Nephron (organoid): ENCODE data around the gene C6orf47.
A peak's percentile ranks its signal among the peaks of the same experiment; 100 is the strongest.

Experiments
- H3K27ac Mint-ChIP-seq, 3 experiments: 2 replicates each; pipeline ENCODE4 v1.8.0; 2020; ENCODE audit warnings: mixed read lengths in 3 of 3, mild to moderate bottlenecking in 2 of 3, moderate library complexity in 1 of 3
- H3K27me3 Mint-ChIP-seq: 2 replicates; pipeline ENCODE4 v1.8.0; 2021; ENCODE audit warnings: low read depth, mild to moderate bottlenecking, moderate library complexity, mixed read lengths
- H3K36me3 Mint-ChIP-seq: 2 replicates; pipeline ENCODE4 v1.8.0; 2020; ENCODE audit warnings: low read depth, mixed read lengths
- H3K4me1 Mint-ChIP-seq: 2 replicates; pipeline ENCODE4 v1.8.0; 2020; ENCODE audit warnings: mixed read lengths
- H3K4me3 Mint-ChIP-seq, 3 experiments: 2 replicates each; pipeline ENCODE4 v1.8.0; 2020; ENCODE audit warnings: mild to moderate bottlenecking in 3 of 3, mixed read lengths in 3 of 3, moderate library complexity in 2 of 3
- H3K9me3 Mint-ChIP-seq: 2 replicates; pipeline ENCODE4 v1.8.0; 2020; ENCODE audit warnings: mixed read lengths
- CTCF ChIP-seq, 3 experiments: fragments of 200-600 bp; sonication (generic); IDR thresholded peaks; one replicate each; pipeline ENCODE4 v1.5.0; 2021; ENCODE audit warnings: antibody characterized with exemption in 3 of 3; ENCODE audit not compliant: unreplicated experiment in 3 of 3

The C6orf47 gene

GRCh38 chr6:31652925-31653724 lies 7.5 kb downstream of the C6orf47 start:
- H3K27ac Mint-ChIP-seq, result peak overlapping the region; percentile 100
- H3K4me1 Mint-ChIP-seq, result peaks cover 50% of the 10 kb centered on the region
- no peaks in the 10 kb centered on the region for H3K9me3 Mint-ChIP-seq
- peak overlapping the region; percentile 91 to 93 (median 93) for H3K4me3 Mint-ChIP-seq
- H3K36me3 Mint-ChIP-seq, result peaks cover 43% of the 10 kb centered on the region
- no peaks in the 10 kb centered on the region for H3K27me3 Mint-ChIP-seq
- TF ChIP-seq CTCF (IDR thresholded peaks at IDR 0.05; ENCODE audit: unreplicated experiment in 3 of 3), result no peak

- TF ChIP-seq CTCF (IDR thresholded peaks at IDR 0.05; ENCODE audit: unreplicated experiment in 3 of 3), result no peak
- H3K36me3 Mint-ChIP-seq, result peaks cover 55% of the 10 kb centered on the region
- H3K27ac Mint-ChIP-seq, result peak overlapping the region; percentile 100
- H3K9me3 Mint-ChIP-seq, result no peaks in the 10 kb centered on the region
- H3K4me3 Mint-ChIP-seq, result peak overlapping the region; percentile 91 to 93 (median 93)
- peaks cover 43% of the 10 kb centered on the region for H3K4me1 Mint-ChIP-seq
- no peaks in the 10 kb centered on the region for H3K27me3 Mint-ChIP-seq
Measured at GRCh38 chr6:31651602-31652191, 8.9 kb downstream of the C6orf47 start.

- no peaks in the 10 kb centered on the region for H3K27me3 Mint-ChIP-seq
- H3K9me3 Mint-ChIP-seq, result no peaks in the 10 kb centered on the region
- H3K4me3 Mint-ChIP-seq, result no peak overlapping the region
- no peak for TF ChIP-seq CTCF (IDR thresholded peaks at IDR 0.05; ENCODE audit: unreplicated experiment in 3 of 3)
- no peak overlapping the region for H3K27ac Mint-ChIP-seq
- H3K36me3 Mint-ChIP-seq, result peaks cover 77% of the 10 kb centered on the region
- peaks cover 10% of the 10 kb centered on the region for H3K4me1 Mint-ChIP-seq
Measured at GRCh38 chr6:31645325-31645724, 15.3 kb downstream of the C6orf47 start.

- TF ChIP-seq CTCF (IDR thresholded peaks at IDR 0.05; ENCODE audit: unreplicated experiment in 3 of 3), result no peak
- no peak overlapping the region for H3K4me3 Mint-ChIP-seq
- H3K27me3 Mint-ChIP-seq, result no peaks in the 10 kb centered on the region
- H3K36me3 Mint-ChIP-seq, result peaks cover 74% of the 10 kb centered on the region
- H3K4me1 Mint-ChIP-seq, result no peaks in the 10 kb centered on the region
- H3K27ac Mint-ChIP-seq, result no peak overlapping the region
- no peaks in the 10 kb centered on the region for H3K9me3 Mint-ChIP-seq
Measured at GRCh38 chr6:31643818-31644454, 16.6 kb downstream of the C6orf47 start.

- H3K9me3 Mint-ChIP-seq, result no peaks in the 10 kb centered on the region
- no peaks in the 10 kb centered on the region for H3K27me3 Mint-ChIP-seq
- H3K36me3 Mint-ChIP-seq, result peaks cover 68% of the 10 kb centered on the region
- no peaks in the 10 kb centered on the region for H3K4me1 Mint-ChIP-seq
- no peak for TF ChIP-seq CTCF (IDR thresholded peaks at IDR 0.05; ENCODE audit: unreplicated experiment in 3 of 3)
- H3K27ac Mint-ChIP-seq, result no peak overlapping the region
- H3K4me3 Mint-ChIP-seq, result no peak overlapping the region
Measured at GRCh38 chr6:31642798-31643570, 17.6 kb downstream of the C6orf47 start.
